KMS-11 (cell line): ENCODE results near the gene MEX3B.

Experiments used
- H2AFZ ChIP-seq: fragments of 200-600 bp; sonication (generic); 2 replicates; pipeline ENCODE4 v1.6.1; 2016; ENCODE audit warnings: antibody characterized with exemption, mixed run types, low read depth
- H3K27ac ChIP-seq: fragments of 200-600 bp; sonication (generic); 2 replicates; pipeline ENCODE4 v1.6.1; 2016; ENCODE audit warnings: mild to moderate bottlenecking, mixed run types
- H3K27me3 ChIP-seq: fragments of 200-600 bp; sonication (generic); 2 replicates; pipeline ENCODE4 v1.6.1; 2017; ENCODE audit warnings: mild to moderate bottlenecking, low read depth, mixed run types, moderate library complexity; ENCODE audit not compliant: insufficient read depth
- H3K36me3 ChIP-seq: fragments of 200-600 bp; sonication (generic); 2 replicates; pipeline ENCODE4 v1.6.1; 2017; ENCODE audit warnings: mild to moderate bottlenecking, mixed run types; ENCODE audit not compliant: insufficient read depth
- H3K4me1 ChIP-seq: fragments of 200-600 bp; sonication (generic); 2 replicates; pipeline ENCODE4 v1.6.1; 2016; ENCODE audit warnings: mild to moderate bottlenecking, low read depth, mixed run types; ENCODE audit not compliant: poor library complexity, severe bottlenecking
- H3K4me2 ChIP-seq: fragments of 200-600 bp; sonication (generic); 2 replicates; pipeline ENCODE4 v1.7.0; 2016; ENCODE audit warnings: mild to moderate bottlenecking, mixed run types
- H3K4me3 ChIP-seq: fragments of 200-600 bp; sonication (generic); IDR thresholded peaks from 2 replicates; pipeline ENCODE4 v1.6.1; 2017; ENCODE audit warnings: low read depth, low read length, mixed read lengths; ENCODE audit not compliant: insufficient read depth
- H3K79me2 ChIP-seq: fragments of 200-600 bp; sonication (generic); 2 replicates; pipeline ENCODE4 v1.6.1; 2016; ENCODE audit warnings: low read depth, mixed run types; ENCODE audit not compliant: insufficient read depth
- H3K9ac ChIP-seq: fragments of 200-600 bp; sonication (generic); 2 replicates; pipeline ENCODE4 v1.6.1; 2016; ENCODE audit warnings: mild to moderate bottlenecking, mixed run types
- H4K20me1 ChIP-seq: fragments of 200-600 bp; sonication (generic); 2 replicates; pipeline ENCODE4 v1.6.1; 2016; ENCODE audit warnings: mild to moderate bottlenecking, mixed run types; ENCODE audit not compliant: insufficient read depth
- TF ChIP-seq, protein P1 (sequence below): fragments of 200-600 bp; sonication (generic); conservative IDR thresholded peaks from 2 replicates; pipeline ENCODE4 v1.6.1; 2017; ENCODE audit warnings: low read depth, mild to moderate bottlenecking, antibody characterized with exemption, low read length, moderate library complexity, mixed read lengths

Gene MEX3B

GRCh38 chr15:82074610-82075009 is 28.8 kb upstream of the MEX3B start:
- Histone ChIP-seq H3K36me3 (no peaks in the 10 kb centered on the region), H3K9ac (no peak overlapping the region), H4K20me1 (no peaks in the 10 kb centered on the region), H3K4me2 (no peak overlapping the region), H3K4me1 (no peaks in the 10 kb centered on the region), H3K27ac (no peak overlapping the region), H3K4me3 (no peak overlapping the region), H2AFZ (no peak overlapping the region), H3K79me2 (no peaks in the 10 kb centered on the region), H3K27me3 (no peaks in the 10 kb centered on the region)
- TF ChIP-seq, protein P1, sequence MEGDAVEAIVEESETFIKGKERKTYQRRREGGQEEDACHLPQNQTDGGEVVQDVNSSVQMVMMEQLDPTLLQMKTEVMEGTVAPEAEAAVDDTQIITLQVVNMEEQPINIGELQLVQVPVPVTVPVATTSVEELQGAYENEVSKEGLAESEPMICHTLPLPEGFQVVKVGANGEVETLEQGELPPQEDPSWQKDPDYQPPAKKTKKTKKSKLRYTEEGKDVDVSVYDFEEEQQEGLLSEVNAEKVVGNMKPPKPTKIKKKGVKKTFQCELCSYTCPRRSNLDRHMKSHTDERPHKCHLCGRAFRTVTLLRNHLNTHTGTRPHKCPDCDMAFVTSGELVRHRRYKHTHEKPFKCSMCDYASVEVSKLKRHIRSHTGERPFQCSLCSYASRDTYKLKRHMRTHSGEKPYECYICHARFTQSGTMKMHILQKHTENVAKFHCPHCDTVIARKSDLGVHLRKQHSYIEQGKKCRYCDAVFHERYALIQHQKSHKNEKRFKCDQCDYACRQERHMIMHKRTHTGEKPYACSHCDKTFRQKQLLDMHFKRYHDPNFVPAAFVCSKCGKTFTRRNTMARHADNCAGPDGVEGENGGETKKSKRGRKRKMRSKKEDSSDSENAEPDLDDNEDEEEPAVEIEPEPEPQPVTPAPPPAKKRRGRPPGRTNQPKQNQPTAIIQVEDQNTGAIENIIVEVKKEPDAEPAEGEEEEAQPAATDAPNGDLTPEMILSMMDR: no peak

- no peak overlapping the region for H2AFZ ChIP-seq
- TF ChIP-seq, protein P1: no peak
- no peak overlapping the region for H3K9ac ChIP-seq
- no peak overlapping the region for H3K4me3 ChIP-seq
- H3K27ac ChIP-seq: no peak overlapping the region
- no peaks in the 10 kb centered on the region for H3K36me3 ChIP-seq
- no peak overlapping the region for H3K4me2 ChIP-seq
- no peaks in the 10 kb centered on the region for H4K20me1 ChIP-seq
- H3K79me2 ChIP-seq: no peaks in the 10 kb centered on the region
- H3K4me1 ChIP-seq: no peaks in the 10 kb centered on the region
- no peaks in the 10 kb centered on the region for H3K27me3 ChIP-seq
Measured at GRCh38 chr15:82072926-82073537, 27.2 kb upstream of the MEX3B start.

- no peaks in the 10 kb centered on the region for H3K79me2 ChIP-seq
Measured at GRCh38 chr15:82066455-82066854, 20.6 kb upstream of the MEX3B start.

GRCh38 chr15:82064824-82065223 is 19.0 kb upstream of the MEX3B start:
- H3K27ac ChIP-seq: no peak overlapping the region
- H3K4me2 ChIP-seq: no peak overlapping the region
- no peak overlapping the region for H3K4me3 ChIP-seq
- H4K20me1 ChIP-seq: no peaks in the 10 kb centered on the region
- no peaks in the 10 kb centered on the region for H3K79me2 ChIP-seq
- H3K4me1 ChIP-seq: no peaks in the 10 kb centered on the region
- no peaks in the 10 kb centered on the region for H3K27me3 ChIP-seq
- TF ChIP-seq, protein P1: no peak
- no peak overlapping the region for H2AFZ ChIP-seq
- no peak overlapping the region for H3K9ac ChIP-seq
- H3K36me3 ChIP-seq: no peaks in the 10 kb centered on the region

More at GRCh38 chr15:82066455-82066854, 20.6 kb upstream of the MEX3B start:
- H2AFZ ChIP-seq: no peak overlapping the region
- no peak overlapping the region for H3K9ac ChIP-seq
- no peaks in the 10 kb centered on the region for H4K20me1 ChIP-seq
- TF ChIP-seq, protein P1: no peak
- H3K36me3 ChIP-seq: no peaks in the 10 kb centered on the region
- H3K27ac ChIP-seq: no peak overlapping the region
- no peaks in the 10 kb centered on the region for H3K27me3 ChIP-seq
- H3K4me3 ChIP-seq: no peak overlapping the region
- no peaks in the 10 kb centered on the region for H3K4me1 ChIP-seq
- H3K4me2 ChIP-seq: no peak overlapping the region
